NOMO-1 treated with DMSO at 0.1 percent for 48 hours (cell line): ENCODE results near the gene CDH26.

ENCODE experiments used
- DNase-seq: peaks from one replicate; lab custom pipeline; 2025; ENCODE audit not compliant: unreplicated experiment; lab: John Stamatoyannopoulos, UW

CDH26 gene

DNA sequence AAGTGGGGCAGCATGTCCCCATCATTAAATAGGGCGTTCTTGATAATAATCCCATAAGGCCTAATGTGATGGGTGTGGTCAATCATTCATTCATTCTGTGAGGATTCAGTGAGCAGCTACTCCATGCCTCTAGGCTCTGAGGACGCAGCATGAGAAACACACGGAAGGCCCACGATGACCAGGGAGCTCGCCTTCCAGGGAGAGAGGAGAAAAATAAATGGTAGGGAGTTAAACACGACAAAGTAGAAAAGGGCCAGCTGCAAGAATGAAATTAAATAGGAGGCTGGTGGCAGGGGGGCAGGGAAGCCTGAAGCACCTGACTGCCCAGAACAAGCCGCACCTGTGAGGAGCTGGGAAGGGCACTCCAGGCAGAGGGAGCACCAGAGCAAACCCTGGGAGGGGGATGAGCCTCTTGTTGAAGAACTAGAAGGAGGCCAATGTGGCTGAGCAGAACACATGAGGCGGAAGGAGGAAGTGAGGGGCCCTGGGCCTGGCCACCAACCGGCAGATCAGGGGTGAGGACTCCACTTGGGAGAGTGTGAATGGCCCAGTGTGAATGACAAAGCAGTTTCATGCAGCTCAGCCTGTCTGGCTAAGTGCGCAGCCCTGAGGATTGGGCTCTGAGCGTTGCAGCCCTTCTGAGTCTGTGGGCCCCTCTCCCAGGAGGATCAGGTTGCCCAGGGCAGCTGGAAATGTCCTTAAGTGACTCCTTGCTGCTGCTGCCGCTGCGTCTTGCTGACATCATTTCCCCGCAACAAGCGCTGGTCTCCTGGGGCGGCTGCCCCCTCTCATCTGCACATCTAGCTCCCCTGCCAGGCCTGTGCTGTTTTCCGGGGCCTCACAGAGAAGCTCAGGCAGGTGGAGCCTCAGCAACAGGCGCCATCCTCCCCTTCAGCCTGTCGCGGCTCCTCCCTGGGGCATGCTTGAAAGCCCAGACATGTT, 99.9 kb downstream of the CDH26 start:
- DNase-seq: peak; percentile 96

DNA sequence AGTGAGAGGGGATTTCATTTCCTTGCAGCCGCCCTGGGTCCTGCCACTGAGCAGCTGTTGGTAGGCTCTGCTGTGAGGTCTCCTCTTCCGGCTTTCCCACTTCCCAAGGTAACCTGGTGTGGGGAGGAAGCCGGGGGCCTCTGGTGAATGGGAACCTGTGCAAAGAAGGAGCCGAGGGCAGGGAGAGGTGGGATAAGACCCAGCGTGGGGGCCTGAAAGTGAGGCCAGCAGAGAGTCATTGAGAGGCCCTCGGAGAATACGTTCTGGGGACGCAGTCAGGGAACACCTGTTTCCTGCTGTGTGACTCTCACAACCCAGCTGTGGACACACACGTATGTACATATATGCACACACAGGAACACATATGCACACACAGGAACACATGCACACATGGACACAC, 100.7 kb downstream of the CDH26 start:
- DNase-seq: no peak

DNA sequence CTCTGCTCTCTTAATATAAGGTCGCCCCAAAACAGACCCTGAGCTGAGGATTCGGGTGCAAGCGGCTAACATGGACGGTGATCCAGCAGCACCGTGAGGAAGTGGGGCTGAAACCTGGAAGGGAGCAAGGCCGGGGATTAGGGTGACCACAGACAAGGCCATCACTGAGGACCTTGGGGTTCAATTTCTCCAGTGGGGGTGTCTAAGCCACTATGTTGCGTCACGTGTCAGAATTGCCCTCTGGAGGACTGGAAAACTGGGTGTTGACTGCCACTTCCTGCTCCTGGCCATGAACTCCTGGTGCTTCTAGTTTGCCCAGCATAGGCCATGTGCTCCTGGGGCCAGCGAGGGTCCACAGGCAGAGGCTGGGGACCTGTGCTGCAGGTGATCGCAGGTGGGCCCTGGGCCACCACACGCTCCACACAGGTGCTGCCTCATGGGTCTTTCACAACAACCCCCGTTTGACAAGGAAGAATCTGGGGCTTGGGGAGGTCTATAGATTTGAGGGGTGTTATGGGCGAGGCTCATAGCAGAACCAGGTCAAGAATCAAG, 101.9 kb downstream of the CDH26 start:
- DNase-seq: no peak

DNA sequence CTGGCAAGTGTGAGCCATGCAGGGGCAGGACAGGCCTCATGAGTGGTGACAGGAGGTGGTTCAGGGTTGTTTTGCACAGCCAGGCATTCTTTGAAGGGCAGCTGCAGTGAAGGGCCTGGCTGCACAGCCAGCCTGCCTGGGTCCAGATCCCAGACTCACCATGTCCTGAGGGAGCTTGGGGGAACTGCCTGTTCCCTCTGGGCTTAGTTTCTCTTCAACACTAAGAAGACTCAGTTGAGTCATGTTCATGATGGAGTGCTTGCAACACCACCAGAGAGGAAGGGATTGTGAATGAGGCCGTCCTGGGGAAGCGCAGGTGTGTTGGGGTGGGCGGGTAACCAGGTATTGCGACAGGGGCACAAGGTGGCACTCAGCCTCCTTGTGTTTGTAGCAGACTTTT, 102.4 kb downstream of the CDH26 start:
- peak; percentile 21 for DNase-seq

DNA sequence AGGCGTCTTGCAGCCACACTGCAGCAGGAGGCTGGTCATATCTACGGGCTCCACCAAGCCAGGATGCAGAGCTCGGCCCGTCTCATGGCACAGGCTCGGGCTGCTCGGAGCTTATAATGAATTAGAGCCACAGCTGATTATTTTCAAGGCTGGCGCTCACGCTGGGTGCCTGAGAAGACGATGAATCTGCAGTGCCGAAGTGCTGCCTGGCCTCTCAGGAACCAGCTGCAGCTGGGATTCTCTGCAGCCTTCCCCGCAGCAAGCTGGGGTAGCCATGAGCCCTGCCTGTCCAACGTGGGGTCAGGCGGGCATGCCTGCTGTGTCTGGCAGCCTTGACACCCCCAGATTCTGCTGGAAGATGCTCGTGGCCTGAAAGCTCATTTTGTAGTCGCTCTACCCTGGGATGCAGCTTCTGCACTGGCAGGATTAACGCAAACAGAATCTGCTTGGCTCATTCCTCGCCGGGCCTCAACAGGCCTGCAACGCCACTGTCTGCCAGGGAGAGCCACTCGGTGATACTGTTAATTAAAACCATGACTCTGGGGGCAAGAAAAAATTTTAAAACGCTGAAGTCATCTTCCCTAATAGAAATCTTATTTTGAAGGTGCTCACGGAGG, 104.3 kb downstream of the CDH26 start:
- DNase-seq: no peak

DNA sequence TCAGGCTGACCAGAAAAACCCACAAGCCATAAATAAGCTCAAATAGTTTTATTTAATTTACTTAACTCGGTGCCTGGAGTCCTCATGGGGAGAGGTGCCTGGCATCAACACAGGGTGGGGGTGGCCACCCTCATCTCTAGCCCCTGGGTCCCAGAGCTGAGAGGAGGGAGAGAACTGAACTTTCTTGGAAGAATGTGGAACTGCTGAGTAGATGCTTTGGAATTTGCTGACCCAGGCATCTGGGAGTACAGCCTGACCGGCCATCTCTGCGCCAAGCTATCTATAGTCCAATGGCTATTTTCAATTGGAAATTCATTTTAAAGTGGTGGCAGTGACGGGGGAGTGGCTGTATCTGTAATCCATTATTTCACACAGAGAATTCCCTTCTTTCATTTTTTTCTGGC, 104.8 kb downstream of the CDH26 start:
- DNase-seq: no peak

DNA sequence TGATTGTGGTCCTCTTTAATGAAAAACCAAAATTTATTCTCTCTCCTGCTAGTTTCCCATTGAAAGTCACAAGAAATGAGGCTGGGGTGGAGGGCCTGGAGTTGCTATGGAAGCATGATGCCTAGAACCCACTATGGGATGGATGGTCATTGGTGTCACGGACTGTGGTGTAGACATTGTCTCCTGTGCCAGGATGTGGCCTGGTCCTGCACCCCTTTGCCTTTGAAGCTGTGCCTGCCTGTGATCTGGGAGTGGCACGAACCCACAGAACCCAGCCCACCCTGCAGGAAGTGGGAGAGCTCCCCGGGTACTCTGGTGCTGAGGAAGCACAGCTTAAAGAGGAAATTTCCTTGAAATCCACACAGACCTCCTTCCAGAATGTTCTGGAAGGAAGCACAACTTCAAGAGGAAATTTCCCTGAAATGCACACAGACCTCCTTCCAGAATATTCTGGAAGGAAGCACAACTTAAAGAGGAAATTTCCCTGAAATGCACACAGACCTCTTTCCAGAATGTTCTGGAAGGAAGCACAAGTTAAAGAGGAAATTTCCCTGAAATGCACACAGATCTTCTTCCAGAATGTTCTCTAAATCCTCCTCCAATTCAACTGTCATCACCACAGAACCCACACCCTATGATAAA, 105.6 kb downstream of the CDH26 start:
- no peak for DNase-seq
